NCI-H524 (cell line): ENCODE measurements around the gene DPP9.
A peak's percentile ranks its signal among the peaks of the same experiment; 100 is the strongest.

ENCODE experiments used
- DNase-seq, 2 experiments: peaks; one replicate each; lab custom pipeline; 2025; lab: John Stamatoyannopoulos, UW

DPP9 gene

DNA sequence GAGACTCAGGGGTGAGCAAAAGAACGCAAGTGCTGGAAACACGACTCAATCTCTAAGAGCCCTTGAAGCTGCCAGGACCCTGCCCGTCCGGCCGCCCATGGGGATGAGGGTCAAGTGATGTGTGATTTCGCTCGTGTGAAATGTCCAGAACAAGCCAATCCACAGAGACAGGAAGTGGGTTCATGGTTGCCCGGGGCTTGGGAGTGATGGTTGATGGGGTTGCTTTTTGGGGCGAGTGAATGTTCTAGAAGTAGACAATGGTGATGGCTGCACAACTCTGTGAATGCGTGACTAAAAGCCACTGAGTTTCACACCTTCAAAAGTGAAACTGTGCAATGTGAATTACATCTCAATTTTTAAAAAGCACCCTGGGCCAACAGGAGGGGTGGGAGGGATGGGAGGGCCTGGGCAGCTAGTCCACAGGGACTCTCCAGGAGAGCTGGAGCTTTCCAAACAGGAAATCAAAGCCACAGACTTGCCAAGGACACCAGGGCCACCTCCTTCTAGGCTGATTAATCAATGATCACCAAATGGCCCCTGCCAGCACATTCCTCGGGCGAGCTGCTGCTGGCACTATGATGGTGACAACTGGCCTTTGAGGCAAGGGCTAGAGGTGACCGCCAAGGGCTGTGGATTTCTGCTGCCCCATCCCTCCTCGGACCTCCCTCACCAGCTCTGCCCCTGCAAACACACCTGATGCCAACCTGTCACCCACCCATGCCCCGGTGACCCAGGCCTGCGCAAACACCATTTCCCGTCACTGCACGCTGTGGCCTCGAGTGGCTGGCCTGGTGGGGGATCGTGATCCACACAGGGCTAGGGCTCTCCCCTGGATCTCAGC lies 14.0 kb downstream of the DPP9 start:
- DNase-seq, result no peak

DNA sequence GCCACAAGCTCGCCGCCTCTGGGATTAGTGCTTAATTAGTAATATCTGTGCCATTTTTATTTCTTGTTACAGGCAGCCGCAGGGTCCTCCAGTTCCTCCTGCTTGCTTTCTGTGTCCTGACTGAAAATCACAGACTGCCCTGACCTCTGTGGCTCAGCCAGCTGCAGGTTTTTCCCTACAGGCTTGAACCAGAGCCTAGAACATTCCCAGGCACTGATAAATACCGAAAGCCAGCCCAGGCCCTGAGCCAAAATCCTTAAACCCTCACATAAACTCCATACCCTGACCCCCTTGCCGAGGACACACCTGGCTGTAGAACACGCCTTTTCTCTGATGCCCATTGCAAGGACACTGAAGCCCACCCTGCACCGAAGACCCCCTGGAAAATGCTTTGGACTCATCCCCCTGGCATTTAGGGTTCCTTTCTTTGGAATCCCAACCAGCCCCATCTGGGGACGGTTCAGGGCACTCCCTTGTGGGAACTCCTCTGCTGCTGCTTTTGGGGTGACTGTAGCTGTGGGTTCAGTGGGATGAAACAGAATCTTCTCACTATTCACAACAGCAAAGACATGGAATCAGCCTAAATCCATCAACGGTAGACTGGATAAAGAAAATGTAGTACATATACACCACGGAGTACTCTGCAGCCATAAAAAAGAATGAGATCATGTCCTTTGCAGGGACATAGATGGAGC lies 15.5 kb downstream of the DPP9 start:
- no peak for DNase-seq

DNA sequence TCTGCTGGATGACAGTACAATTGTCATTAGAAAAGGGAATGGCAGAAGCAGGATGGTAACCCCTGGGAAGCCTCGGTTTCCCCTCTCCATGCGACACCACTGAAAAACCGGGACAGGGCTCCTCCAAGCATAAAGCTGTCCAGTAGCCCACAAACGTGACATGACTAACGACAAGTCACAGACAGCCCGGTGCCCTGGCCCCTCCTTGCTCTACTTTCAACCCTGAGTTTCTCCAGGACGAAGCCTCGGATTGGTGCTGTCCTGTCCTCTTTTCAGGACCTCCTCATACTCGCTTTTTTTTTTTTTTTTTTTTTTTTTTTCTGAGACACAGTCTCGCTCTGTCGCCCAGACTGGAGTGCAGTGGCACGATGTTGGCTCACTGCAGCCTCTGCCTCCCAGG lies 16.3 kb downstream of the DPP9 start:
- no peak for DNase-seq

DNA sequence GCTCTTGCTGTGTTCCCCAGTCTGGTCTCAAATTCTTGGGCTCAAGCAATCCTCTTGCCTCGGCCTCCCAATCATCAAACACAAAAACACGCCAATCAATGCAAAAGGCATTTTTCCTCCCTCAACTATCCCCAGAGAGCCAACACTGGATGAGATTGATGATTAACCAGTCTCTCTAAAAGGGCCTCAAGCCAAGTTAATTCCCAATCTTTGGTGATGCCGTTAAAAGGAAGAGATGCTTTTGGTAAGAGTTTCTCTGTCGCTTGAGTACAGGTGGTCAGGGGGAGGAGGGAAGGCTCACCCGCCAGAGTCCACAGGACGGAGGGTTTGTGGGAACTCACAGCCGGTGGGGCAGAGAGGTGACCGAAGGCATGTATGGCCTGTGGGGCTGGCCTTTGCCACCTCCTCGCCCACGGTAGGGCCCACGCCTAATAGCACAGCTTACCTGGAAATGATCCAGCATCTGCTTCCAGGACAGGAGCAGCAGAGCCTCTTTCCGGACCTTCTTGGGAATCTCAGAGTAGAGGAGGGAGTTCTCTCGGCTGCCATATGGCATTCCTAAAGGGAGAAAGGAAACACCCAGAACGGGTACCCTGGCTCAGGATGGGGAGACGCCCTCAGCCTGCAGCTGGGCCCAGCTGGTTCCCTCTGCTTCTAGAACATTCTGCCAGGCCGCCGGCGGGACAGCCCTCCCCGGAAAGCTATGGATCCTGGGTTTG lies 18.1 kb downstream of the DPP9 start:
- no peak for DNase-seq

DNA sequence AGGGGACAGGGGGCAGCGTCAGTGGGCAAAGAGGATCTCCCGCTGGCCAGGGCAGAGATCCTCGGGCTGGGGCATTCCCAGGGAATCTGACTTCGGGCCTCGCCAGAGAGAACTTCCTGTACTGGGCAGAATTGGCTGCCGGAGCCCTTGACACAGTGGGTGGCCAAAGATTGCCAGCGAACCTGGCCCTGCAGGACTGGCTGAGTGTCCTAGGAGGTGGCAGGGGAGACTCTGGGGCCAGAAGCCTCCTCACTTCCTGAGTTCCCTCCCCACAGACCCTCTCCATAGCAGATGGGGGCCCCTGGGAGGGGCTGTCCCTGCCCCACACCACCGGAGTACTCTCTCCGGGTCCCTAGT lies 19.3 kb downstream of the DPP9 start:
- DNase-seq, result no peak

DNA sequence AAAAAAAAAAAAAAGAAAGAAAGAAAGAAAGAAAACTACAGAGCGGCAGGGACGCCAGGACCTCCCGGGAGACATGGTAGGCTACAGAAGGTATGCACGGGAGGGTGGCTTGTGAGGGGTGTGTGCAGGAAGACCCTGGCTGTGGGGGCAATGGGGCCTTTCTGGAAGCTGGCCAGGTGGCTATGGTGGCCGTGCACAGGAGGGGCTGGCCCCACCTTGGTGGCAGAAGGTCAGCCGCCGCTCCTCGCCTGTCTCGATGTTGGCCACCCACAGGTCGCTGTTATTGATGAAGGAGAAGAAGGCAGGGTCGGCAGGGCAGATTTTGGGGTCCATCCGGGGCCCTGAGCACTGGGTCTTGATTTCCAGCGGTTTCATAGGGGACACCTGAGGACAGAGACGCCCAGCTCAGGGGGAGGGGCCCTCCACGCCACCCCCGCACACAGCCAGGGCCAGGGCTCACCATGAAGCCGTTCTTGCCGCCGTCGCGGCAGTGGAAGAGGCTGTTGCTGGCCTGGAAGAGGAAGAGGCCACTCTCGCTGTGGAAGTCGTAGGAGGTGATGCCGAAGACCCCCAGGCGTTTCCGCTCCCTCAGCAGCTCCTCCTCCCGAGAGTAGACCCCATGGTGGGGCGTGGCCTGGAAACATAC lies 19.8 kb downstream of the DPP9 start:
- no peak for DNase-seq

DNA sequence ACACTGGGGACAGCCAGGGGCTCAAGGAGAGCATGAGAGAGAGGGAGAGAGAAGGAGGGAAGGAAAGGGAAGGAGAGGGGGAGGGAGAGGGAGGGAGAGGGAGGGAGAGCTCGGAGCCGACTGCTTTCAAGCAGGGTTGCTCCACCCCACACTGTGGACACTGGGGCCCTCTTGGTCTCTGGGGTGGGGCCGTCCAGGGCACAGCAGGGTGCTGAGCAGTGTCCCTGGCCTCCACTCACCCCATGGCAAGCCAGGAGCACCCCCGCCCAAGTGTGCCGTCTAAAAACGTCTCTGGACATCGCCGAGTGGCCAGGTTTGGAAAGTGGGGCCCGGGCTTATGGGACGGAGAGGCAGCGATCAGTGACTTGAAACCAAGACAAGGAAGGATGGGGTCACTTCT lies 20.9 kb downstream of the DPP9 start:
- no peak for DNase-seq

DNA sequence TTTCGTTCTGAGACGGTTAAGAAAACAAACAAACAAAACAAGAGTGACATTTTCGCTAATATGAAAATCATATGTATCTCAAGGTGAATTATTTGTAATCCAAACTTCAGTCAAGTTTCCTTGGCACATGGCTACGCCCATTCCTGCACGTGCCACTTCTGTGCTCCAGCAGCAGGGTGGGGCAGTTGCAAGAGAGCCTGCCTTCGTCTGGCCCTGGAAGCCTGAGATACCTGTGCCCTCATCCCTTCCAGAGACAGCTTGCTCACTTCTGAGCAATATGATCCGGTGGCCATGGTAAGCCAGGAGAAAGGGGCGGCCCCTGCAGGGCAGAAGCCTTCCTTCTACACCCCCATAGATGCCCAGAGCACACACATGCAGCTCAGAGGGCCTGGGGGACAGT lies 22.1 kb downstream of the DPP9 start:
- DNase-seq, result no peak

DNA sequence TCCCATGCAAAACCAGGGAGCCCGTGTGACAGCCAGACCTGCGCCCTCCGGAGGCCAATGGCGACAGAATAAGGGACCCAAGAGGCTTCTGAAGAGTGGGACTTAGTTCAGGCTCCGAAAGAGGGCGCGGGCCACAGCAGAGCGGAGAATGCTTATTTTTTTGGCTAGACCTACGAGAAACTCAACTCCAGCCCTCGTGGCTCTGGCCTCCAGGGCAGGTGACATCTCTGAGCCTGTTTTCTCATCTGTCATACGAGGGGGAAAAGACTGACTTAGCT lies 23.0 kb downstream of the DPP9 start:
- no peak for DNase-seq

DNA sequence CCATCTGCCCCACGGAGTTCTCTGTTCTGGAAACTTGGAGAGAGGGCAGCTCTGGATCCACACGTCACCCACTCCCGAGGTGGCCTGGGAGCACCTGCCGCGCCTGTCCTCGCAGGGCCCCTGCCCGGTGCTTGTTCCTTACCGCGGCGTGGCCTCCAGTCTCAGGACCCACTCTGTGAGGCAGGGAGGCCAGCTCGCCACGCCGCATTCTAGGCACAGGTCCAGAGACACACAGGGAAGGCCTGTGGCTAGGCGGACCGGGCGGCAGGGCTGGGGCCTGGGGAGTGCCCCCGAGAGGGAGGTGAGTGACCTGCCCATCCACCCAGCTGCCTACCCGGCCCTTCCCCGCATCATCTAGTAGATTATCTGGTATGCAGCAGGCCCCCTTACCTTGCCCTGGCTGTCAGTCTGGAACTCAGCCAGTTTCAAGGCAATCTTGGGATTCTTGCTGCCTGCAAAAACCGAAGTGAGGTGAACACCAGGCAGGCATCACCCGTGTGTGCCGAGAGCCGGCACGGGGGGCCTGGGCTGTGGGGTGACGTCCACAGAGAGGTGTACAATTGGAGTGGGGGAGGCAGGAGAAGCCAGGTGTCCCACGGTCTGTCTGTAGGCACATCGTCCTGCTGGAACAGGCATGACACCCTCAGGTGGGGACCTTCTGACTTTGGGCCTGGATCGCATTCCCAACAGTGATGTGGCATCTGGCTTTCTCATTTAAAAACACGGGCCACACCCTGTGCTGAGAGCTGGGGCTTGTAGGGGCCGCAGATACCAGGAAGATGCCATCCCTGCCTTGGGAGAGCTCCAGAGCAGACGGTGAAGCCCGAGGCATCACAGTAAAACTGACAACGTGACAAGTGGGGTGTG lies 23.6 kb downstream of the DPP9 start:
- DNase-seq, result no peak

DNA sequence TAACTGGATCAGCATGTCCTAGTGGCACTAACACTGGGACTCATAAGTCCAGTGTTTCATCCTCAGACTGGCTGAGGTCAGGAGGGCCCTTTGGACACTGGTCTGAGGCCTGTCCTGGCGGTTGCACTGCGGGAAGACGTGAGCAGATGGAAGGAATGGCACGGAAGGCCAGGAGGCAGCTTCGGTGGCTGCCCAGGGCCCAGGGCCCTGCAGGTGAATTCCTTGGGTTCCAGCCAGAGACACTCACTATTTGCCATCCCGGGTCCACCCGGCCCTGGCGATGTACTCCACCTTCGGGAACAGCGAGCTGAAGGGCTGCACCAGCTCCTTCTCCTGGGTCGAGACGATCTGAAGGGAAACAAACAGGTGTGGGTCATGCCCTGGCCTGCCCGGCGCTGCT lies 26.3 kb downstream of the DPP9 start:
- DNase-seq, result no peak

DNA sequence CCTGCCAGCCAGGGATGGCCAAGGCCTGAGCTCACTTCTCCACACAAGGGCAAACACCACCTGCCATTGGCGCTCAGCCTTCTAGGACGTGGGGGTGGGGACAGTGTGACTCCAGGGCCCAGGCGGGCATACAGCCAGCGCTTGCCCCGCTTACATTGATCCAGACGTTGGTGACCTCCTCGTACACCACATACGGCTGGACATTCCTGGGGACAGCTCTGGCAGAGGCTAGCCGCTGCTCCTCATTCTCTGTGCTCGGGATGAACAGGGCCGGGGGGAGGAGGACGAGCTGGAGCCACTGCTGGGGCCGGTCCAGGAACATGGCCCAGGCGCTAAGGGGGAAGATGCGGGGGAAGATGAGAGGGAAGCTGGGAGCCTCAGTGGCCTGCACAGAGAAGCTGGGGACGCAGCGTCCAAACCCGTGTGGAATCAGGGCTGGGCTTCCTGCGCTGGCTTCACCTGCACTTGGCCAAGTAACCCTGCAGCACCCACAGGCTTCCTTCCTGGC lies 28.4 kb downstream of the DPP9 start:
- no peak for DNase-seq

DNA sequence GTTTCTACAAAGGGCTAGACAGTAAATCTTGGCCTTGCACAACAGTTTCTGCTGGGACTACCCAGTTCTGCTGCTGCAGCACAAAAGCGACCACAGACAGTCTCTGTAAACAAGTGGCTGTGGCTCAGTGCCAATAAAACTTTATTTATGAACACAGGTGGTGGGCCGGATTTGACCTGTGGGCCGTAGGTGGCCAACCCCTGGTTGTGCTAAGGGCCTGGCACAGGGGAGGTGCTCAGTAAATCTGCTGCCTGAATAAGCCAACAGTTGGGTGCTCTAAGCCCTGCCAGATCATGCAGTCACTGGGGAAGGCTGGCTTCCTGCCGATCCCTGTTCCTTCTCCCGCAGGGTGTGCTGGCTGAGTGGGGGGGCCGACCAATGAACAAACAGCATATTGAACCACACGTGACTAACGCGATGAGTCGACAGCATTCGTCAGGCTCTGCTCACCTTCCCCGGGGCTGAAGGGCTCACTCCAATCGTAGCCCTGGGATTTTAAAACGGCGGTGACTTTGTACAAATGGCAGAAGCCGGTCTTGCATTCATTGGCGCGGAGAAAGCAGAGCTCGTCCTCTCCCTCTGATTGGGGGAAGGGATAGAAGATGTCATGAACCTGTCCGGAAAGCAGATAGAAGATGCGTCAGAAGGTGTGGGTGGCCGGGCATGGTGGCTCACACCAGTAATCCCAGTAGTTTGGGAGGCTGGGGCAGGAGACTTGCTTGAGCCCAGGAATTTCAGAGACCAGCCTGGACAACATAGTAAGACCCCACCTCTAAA lies 29.2 kb downstream of the DPP9 start:
- no peak for DNase-seq

DNA sequence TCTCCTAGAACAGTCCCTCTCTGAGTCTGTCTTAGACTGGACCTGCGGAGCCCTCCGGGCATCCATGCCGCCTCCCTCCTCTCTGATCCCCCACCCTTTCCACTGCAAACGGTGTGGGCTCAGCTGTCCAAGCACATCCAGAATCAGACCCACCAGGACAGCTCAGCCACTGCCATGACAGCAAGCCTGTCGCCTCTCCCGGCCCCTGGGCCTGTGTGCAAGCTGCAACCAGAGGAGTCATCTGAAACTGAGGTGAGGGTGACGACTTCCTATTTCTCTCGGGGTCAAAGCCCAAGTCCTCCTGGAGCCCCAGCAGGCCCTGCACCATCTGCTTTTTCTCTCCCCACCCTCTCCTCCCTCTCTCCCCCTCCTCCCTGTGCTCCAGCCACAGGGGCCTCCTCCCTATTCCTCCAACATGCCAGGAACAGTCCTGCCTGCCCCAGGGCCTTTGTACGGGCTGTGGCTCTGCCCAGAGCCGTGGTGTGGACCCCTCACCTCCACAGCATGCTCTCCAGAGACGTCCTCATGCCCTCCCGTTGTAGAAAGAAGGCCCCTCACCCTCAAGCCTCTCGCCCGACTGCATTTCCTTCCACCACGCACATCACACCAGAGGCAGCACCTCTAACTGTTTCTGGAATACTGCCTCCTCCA lies 30.0 kb downstream of the DPP9 start:
- DNase-seq, result no peak

DNA sequence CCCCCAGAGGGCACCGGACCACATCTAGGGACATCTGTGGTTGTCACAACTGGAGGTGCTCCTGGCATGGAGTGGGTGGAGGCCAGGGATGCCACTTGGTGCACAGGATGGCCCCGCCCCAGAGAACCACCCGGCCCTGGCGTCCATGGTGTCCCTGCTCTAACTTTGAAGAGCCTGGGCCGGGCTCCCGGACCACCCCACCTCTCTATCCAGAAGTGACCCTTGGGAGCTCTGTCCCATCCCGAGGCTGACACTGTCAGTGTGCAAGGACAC lies 30.6 kb downstream of the DPP9 start:
- DNase-seq, result no peak

DNA sequence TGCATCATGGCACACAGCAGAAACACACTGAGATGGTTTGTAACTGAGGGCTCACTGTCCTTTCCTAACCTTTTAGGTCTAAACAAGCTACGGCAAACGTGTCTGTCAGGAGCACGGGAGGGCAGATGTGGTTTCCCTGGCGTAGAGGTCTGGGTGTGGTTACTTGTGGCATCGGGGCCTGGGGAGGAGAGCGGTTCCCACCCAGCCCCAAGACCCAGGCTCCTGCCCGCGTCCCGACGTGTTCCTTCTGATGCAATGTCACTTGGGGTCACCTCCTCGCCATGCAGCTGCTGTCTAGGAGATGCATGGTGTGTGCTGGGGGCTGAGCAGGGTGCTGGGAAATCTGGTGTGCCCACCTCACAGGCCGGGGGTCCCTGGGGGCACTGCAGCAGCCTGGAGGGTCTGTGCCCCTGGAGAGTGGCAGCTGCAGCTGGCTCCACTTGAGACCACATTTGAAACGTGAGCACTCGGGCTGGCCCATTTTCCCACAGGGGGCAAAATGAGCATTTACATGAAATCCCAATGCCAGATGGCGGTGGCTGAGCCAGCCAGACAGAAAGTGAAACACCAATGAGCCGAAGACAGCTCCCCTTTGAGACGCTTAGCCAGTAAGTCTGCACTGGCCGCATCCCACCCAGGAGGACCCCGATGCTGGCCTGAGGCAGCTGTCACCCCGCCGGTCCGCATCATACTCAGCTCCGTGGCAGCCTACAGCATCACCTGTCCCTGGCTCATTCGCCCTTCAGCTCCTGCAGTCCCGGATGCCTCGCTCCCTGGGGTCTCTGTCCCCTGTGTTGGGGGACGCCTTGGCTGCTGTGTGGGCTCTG lies 31.2 kb downstream of the DPP9 start:
- DNase-seq, result peak; percentile 97 to 99

DNA sequence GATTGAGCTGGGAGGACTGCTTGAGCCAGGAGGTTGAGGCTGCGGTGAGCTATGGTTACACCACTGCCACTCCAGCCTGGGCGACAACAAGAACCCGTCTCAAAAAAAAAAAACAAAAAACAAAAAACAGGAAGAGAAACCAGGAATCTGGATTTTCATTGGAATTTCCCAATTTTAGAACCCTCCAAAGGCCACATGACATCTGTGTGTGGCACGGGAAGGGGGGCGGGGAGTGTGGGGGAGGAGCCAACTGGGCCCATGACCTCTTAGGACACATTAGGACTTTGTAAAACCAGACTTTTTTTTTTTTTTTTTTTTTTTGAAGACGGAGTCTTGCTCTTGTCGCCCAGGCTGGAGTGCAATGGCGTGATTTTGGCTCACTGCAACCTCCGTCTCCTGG lies 32.3 kb downstream of the DPP9 start:
- DNase-seq, result no peak

DNA sequence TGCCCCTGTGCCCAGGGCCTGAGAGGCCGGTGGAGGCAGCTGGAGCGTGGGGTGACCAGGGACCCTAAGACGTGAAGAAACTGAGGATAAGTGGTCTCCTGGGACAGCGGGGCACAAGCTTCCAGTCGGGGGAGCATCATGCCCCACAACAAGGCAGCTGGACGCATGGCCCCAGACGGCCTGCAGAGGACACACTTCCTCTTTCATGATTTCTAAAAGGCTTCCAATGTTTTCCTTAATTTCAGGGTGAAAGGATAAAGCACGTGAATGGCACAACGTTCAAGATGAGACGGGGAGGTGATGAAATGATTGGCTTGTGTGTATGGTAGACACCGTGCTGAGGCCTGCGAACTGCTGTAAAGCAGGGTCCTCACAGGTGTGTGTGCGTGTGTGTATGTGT lies 33.3 kb downstream of the DPP9 start:
- no peak for DNase-seq

DNA sequence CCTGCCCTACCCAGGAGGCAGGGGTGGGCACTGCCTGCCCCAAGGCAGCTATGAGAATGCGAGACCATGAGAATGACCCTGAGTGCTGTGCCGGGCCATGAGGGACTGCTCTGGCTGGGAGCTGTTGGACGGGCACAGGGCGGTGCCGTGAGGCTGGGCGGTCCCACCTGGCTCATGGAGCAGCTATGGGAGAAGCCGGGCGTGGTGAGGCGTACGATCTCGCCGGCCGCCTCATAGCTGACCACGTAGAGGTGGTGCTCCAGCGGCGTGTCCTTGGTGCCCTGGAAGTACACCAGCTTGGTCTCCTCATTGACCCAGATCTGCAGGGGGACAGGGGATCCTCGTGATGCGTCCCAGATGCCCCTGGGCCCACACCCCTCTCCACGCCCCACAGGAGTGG lies 34.2 kb downstream of the DPP9 start:
- no peak for DNase-seq

DNA sequence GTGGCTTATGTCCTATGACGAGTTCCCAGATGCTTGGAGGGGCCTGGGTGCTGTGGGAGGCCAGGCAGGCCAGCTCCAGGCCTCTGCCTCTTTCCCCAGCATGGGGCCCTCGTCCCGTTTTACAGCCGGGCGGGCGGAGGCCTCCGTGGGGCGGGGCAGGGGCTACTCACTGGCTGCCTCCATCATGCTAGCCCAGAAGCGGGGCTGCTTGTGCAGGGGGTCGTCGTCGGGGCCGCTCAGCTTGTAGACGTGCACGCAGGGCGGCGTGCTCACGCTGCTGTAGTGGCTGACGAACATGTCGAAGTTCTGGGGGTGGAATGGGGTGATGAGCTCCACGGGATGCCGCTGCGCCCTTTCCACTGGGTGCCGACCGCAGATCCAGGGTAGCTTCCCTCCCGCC lies 35.1 kb downstream of the DPP9 start:
- no peak for DNase-seq
